GM12878 (cell line): ENCODE measurements around the gene NUDT6. TPM values are rescaled to one million over a fixed set of nuclear protein-coding genes. Genes with fewer than 3 reads are reported as not detected.
A peak's percentile ranks its signal among the peaks of the same experiment; 100 is the strongest.

Source experiments
- ATAC-seq: fragments of 200-7000 bp; cut with Tn5 transposase; 3 replicates; pipeline ENCODE4 v1.9.1; 2020; ENCODE audit warnings: mild to moderate bottlenecking, moderate library complexity
- BruUV-seq: library from RNA; stranded (reverse); fragments of 400-500 nt; replicated peaks from 2 replicates; lab custom pipeline; 2021; lab: Mats Ljungman, UMichigan
- CTCF ChIA-PET: fragments of 300-600 bp; sonication (Branson Sonifier 250); formaldehyde crosslinking; extraction: SDS; loops from one replicate; lab custom pipeline; 2021; ENCODE audit warnings: inconsistent platforms; lab: Yijun Ruan, JAX
- POLR2A ChIA-PET: fragments of 350-600 bp; formaldehyde crosslinking; extraction: SDS; loops from one replicate; lab custom pipeline; 2021; ENCODE audit warnings: inconsistent platforms; lab: Charles Lee
- RAD21 ChIA-PET: fragments of 300-600 bp; sonication (Branson Sonifier 250); formaldehyde crosslinking; loops from one replicate; lab custom pipeline; 2023; ENCODE audit warnings: antibody characterized with exemption; ENCODE audit not compliant: unreplicated experiment; lab: Charles Lee
- SMC1A ChIA-PET: fragments of 300-600 bp; sonication (Branson Sonifier 250); formaldehyde crosslinking; loops from one replicate; lab custom pipeline; 2023; ENCODE audit not compliant: unreplicated experiment, uncharacterized antibody; lab: Charles Lee
- DNase-seq: peaks from one replicate; pipeline ENCODE4 v3.0.0-alpha.2; 2011; ENCODE audit warnings: low read depth, low spot score
- FAIRE-seq: peaks from 3 replicates; lab custom pipeline; 2011; peaks lifted over from hg19 to GRCh38; lab: Jason Lieb, UNC
- H2AFZ ChIP-seq: 2 replicates; pipeline ENCODE4 v1.6.0; 2011; ENCODE audit warnings: low read depth, low read length, control low read depth; ENCODE audit not compliant: control insufficient read depth
- H3K27ac ChIP-seq: 2 replicates; pipeline ENCODE4 v1.5.1; 2011; ENCODE audit warnings: control low read depth; ENCODE audit not compliant: control insufficient read depth, insufficient read depth
- H3K27me3 ChIP-seq, 2 experiments: replicated peaks in 1 of 2; 2 replicates each; pipeline versions ENCODE4 v1.6.0 to v1.6.1; 2011; ENCODE audit warnings: low read length in 1 of 2; ENCODE audit not compliant: control insufficient read depth in 2 of 2, insufficient read depth in 2 of 2
- H3K36me3 ChIP-seq, 2 experiments: 2 replicates each; pipeline ENCODE4 v1.5.1; 2011; ENCODE audit warnings: low read length in 1 of 2; ENCODE audit not compliant: control insufficient read depth in 2 of 2, insufficient read depth in 2 of 2
- H3K4me1 ChIP-seq: 2 replicates; pipeline ENCODE4 v1.6.1; 2011; ENCODE audit warnings: mild to moderate bottlenecking, low read length, moderate library complexity, mixed read lengths; ENCODE audit not compliant: control insufficient read depth, insufficient read depth
- H3K4me2 ChIP-seq: 2 replicates; pipeline ENCODE4 v1.6.0; 2011; ENCODE audit warnings: control low read depth; ENCODE audit not compliant: control insufficient read depth, insufficient read depth
- H3K4me3 ChIP-seq: fragments of 200-600 bp; sonication (generic); 2 replicates; pipeline ENCODE4 v1.5.1; 2016
- H3K79me2 ChIP-seq: 2 replicates; pipeline ENCODE4 v1.6.0; 2011; ENCODE audit warnings: low read length; ENCODE audit not compliant: control insufficient read depth, insufficient read depth
- H3K9ac ChIP-seq: 2 replicates; pipeline ENCODE4 v1.8.0; 2011; ENCODE audit warnings: low read length, control low read depth, mixed read lengths; ENCODE audit not compliant: control insufficient read depth, insufficient read depth
- H3K9me3 ChIP-seq: replicated peaks from 3 replicates; pipeline ENCODE4 v1.5.1; 2011; ENCODE audit warnings: mild to moderate bottlenecking, low read length; ENCODE audit not compliant: control insufficient read depth, insufficient read depth
- H4K20me1 ChIP-seq: 2 replicates; pipeline ENCODE4 v1.6.0; 2011; ENCODE audit not compliant: control insufficient read depth, insufficient read depth
- ATF2 ChIP-seq: IDR thresholded peaks from 2 replicates; pipeline ENCODE4 v1.6.1; 2012; ENCODE audit warnings: low read length, inconsistent platforms
- CBX5 ChIP-seq: sonication (generic); IDR thresholded peaks from 2 replicates; pipeline ENCODE4 v1.6.1; 2016; ENCODE audit warnings: low read depth, moderate library complexity, mild to moderate bottlenecking, inconsistent platforms
- JUNB ChIP-seq: IDR thresholded peaks from 2 replicates; pipeline ENCODE4 v1.6.1; 2016; ENCODE audit warnings: antibody characterized with exemption, mild to moderate bottlenecking
- REST ChIP-seq: IDR thresholded peaks from 2 replicates; pipeline ENCODE4 v1.6.1; 2012; ENCODE audit warnings: mild to moderate bottlenecking, low read depth, low read length
- YBX1 ChIP-seq: fragments of 450-650 bp; IDR thresholded peaks from 2 replicates; pipeline ENCODE4 v1.6.1; 2016; ENCODE audit warnings: antibody characterized with exemption
- ZNF592 ChIP-seq: fragments of 450-650 bp; IDR thresholded peaks from 2 replicates; pipeline ENCODE4 v1.6.1; 2017; ENCODE audit warnings: mild to moderate bottlenecking, moderate library complexity
- whole genome bisulfite sequencing: methylation state at CpG from one replicate; pipeline ENCODE4 v1.1.6; 2016; ENCODE audit warnings: low lambda C conversion rate; ENCODE audit not compliant: insufficient replicate concordance, insufficient coverage; ENCODE audit errors: missing lambda C conversion rate; 5-methylcytosine and 5-hydroxymethylcytosine counted together
- in situ Hi-C: fragments of 300-500 bp; cut with MboI; formaldehyde crosslinking; loops from 9 replicates; pipeline ENCODE4 v1.14.3; 2018; ENCODE audit warnings: mixed read lengths
- intact Hi-C: fragments of 100-400 bp; cut with micrococcal nuclease; formaldehyde crosslinking; loops from one replicate; pipeline ENCODE4 v1.14.2; 2022; ENCODE audit not compliant: unreplicated experiment
- polyA plus RNA-seq, 11 experiments: library from polyadenylated mRNA; depleted of rRNA in 4 of 11; unstranded in 6 of 11; stranded (reverse) in 5 of 11; fragments of >200 nt; fragmentation: Nextera tagmentation in 4 of 11; fragmentation: Illumina TruSeq in 1 of 11; extraction: Ambion mirVana in 4 of 11; extraction: Trizol in 1 of 11; gene quantifications; 1 replicate in 1 of 11; 2 replicates in 10 of 11; pipeline versions ENCODE4 v1.2.1 to v1.2.3, GENCODE V29; 2011 to 2016; ENCODE audit warnings: inconsistent platforms in 2 of 11, missing spikeins in 2 of 11, low read depth in 1 of 11
- total RNA-seq, 4 experiments: library from RNA; depleted of rRNA in 3 of 4; stranded (reverse); fragments of >200 nt in 3 of 4; fragmentation: Illumina TruSeq in 1 of 4; extraction: Trizol in 1 of 4; gene quantifications; 2 replicates each; pipeline versions ENCODE4 v1.2.1 to v1.2.3, GENCODE V29; 2013 to 2021

Gene NUDT6
- total and polyA plus RNA-seq, 10 of the 15 experiments (the other 5 are each of a cell fraction or from before 2014, with no cell fraction given) = 3.9 to 12.4 (median 6.8) TPM

- Histone ChIP-seq H4K20me1 (no peaks in the 10 kb centered on the region), H3K79me2 (no peaks in the 10 kb centered on the region), H3K27ac (no peak overlapping the region)
- ChIA-PET CTCF (interaction anchor here (1.3 kb wide), 1 partner anchor 24 kb away, joined by 3 read pairs; no protein-coding TSS in a partner anchor), RAD21 (no interaction called here), SMC1A (interaction anchor here (1.1 to 1.8 kb wide), 2 partner anchors 13 to 107 kb away, joined by 3 to 5 read pairs; no protein-coding TSS in a partner anchor)
- no peak for FAIRE-seq
- TF ChIP-seq CBX5 (no peak), JUNB (peak; percentile 56)
- TF ChIP-seq, all 136 proteins: peak for 1
- BruUV-seq = no TSS peak
- 97% methylated on average over 2 of the region's 2 CpGs for WGBS
- Histone ChIP-seq H3K36me3 (no peaks in the 10 kb centered on the region), H2AFZ (no peak overlapping the region), H3K4me1 (no peaks in the 10 kb centered on the region), H3K9ac (no peak overlapping the region), H3K4me3 (no peak overlapping the region), H3K4me2 (no peak overlapping the region), H3K9me3 (no peaks in the 10 kb centered on the region), H3K27me3 (no peaks in the 10 kb centered on the region)
- no peak for ATAC-seq
- in situ Hi-C loops = no loop called here
- no peak for DNase-seq
- POLR2A ChIA-PET = no interaction called here
- intact Hi-C loops = no loop called here
These were observed 32.1 kb downstream of the NUDT6 start for GRCh38 chr4:122890147-122890795.

GRCh38 chr4:122889726-122890125 is 32.7 kb downstream of the NUDT6 start:
- in situ Hi-C loops = no loop called here
- Histone ChIP-seq H3K27ac (no peak overlapping the region), H3K9me3 (no peaks in the 10 kb centered on the region), H3K9ac (no peak overlapping the region), H4K20me1 (no peaks in the 10 kb centered on the region), H3K4me1 (no peaks in the 10 kb centered on the region), H3K4me2 (no peak overlapping the region), H3K36me3 (no peaks in the 10 kb centered on the region), H3K4me3 (no peak overlapping the region), H3K79me2 (no peaks in the 10 kb centered on the region), H3K27me3 (no peaks in the 10 kb centered on the region), H2AFZ (no peak overlapping the region)
- CTCF ChIA-PET = interaction anchor here (1.3 kb wide), 1 partner anchor 25 kb away, joined by 3 read pairs; no protein-coding TSS in a partner anchor
- WGBS = 96% methylated on average over 1 of the region's 1 CpG
- no TSS peak for BruUV-seq
- no peak for DNase-seq
- SMC1A ChIA-PET = no interaction called here
- intact Hi-C loops = no loop called here
- FAIRE-seq = no peak
- RAD21 ChIA-PET = no interaction called here
- no peak for ATAC-seq
- POLR2A ChIA-PET = no interaction called here
- TF ChIP-seq ATF2 = no peak
- TF ChIP-seq REST = no peak
- TF ChIP-seq YBX1 = no peak
- TF ChIP-seq ZNF592 = no peak
